Measurements from ENCODE around the gene EMILIN1. TPM values are rescaled to one million over a fixed set of nuclear protein-coding genes. Genes with fewer than 3 reads are reported as not detected.

The EMILIN1 gene
- total and polyA plus RNA-seq, 2 experiments from 2014 or later = 3.2 to 15.4 TPM

- Histone ChIP-seq H3K4me2 (no peak overlapping the region), H3K27ac (ENCODE audit: low read depth) (no peak overlapping the region), H3F3A (replicated peaks; ENCODE audit: low read depth) (no peaks in the 10 kb centered on the region), H3K4me1 (ENCODE audit: insufficient read depth) (peaks cover 4% of the 10 kb centered on the region; the same call in 1 of the 2 replicates), H3K4me3 (no peak overlapping the region), H3K27me3 (ENCODE audit: insufficient read depth) (no peaks in the 10 kb centered on the region), H3K36me3 (ENCODE audit: insufficient read depth) (no peaks in the 10 kb centered on the region), H3K79me2 (replicated peaks; ENCODE audit: insufficient read depth) (no peaks in the 10 kb centered on the region), H3K9me2 (ENCODE audit: insufficient read depth) (no peaks in the 10 kb centered on the region), H2AFZ (no peak overlapping the region), H4K20me1 (replicated peaks; ENCODE audit: insufficient read depth) (no peaks in the 10 kb centered on the region; the same call in 1 of the 2 replicates)
- Mint-ChIP-seq H3K9me3 (no peaks in the 10 kb centered on the region; the same call in 2 of the 3 replicates), H3K4me3 (no peak overlapping the region), H3K27me3 (ENCODE audit: insufficient read depth, low read depth, poor library complexity) (peaks cover 19% of the 10 kb centered on the region), H3K27ac (no peak overlapping the region), H3K4me1 (peaks cover 9% of the 10 kb centered on the region), H3K36me3 (ENCODE audit: low read depth) (no peaks in the 10 kb centered on the region; the same call in 2 of the 3 replicates)
- TF ChIP-seq NANOG (IDR thresholded peaks at IDR 0.05; ENCODE audit: borderline replicate concordance) = no peak
- no peak for TF ChIP-seq STAT1 (IDR thresholded peaks at IDR 0.05; ENCODE audit: unreplicated experiment)
- TF ChIP-seq CTCF (conservative IDR thresholded peaks at IDR 0.05; ENCODE audit: low read depth in 2 of 2) = peak in 1 of 2 experiments; percentile 41; a peak in 2 of 4 replicates
- TF ChIP-seq ZNF114 (CRISPR knock-in tag; IDR thresholded peaks at IDR 0.05) = no peak
- no peak for TF ChIP-seq JUNB (IDR thresholded peaks at IDR 0.05; ENCODE audit: unreplicated experiment)
- ATAC-seq (no peak), DNase-seq (ENCODE audit: low spot score) (no peak)
Measured at GRCh38 chr2:27100036-27100435, 21.6 kb downstream of the EMILIN1 start.

GRCh38 chr2:27102329-27102728 lies 23.9 kb downstream of the EMILIN1 start:
- no peak overlapping the region for H3K27ac ChIP-seq (ENCODE audit: low read depth)

More at GRCh38 chr2:27102329-27102728, 23.9 kb downstream of the EMILIN1 start:
- Mint-ChIP-seq H3K36me3 (ENCODE audit: low read depth) (no peaks in the 10 kb centered on the region; the same call in 2 of the 3 replicates), H3K9me3 (no peaks in the 10 kb centered on the region), H3K27me3 (ENCODE audit: insufficient read depth, low read depth, poor library complexity) (peaks cover 13% of the 10 kb centered on the region), H3K27ac (no peak overlapping the region), H3K4me3 (no peak overlapping the region), H3K4me1 (peaks cover 3% of the 10 kb centered on the region; the same call in 1 of the 3 replicates)
- no peaks in the 10 kb centered on the region for H3F3A ChIP-seq (replicated peaks; ENCODE audit: low read depth)
- DNase-seq (ENCODE audit: low spot score) (no peak), ATAC-seq (peak; percentile 33)
- H3K4me3 ChIP-seq = no peak overlapping the region
- no peaks in the 10 kb centered on the region for H3K79me2 ChIP-seq (replicated peaks; ENCODE audit: insufficient read depth)
- no peaks in the 10 kb centered on the region for H3K9me2 ChIP-seq (ENCODE audit: insufficient read depth)
- TF ChIP-seq CTCF (conservative IDR thresholded peaks at IDR 0.05; ENCODE audit: low read depth in 2 of 2) (0 out of 4 replicates have a peak, but pooled peaks of 1 of the 2 experiments have one; percentile 5), REST (IDR thresholded peaks at IDR 0.05; ENCODE audit: unreplicated experiment) (no peak)
- no peaks in the 10 kb centered on the region for H3K4me1 ChIP-seq (ENCODE audit: insufficient read depth)
- no peak overlapping the region for H3K4me2 ChIP-seq
- H4K20me1 ChIP-seq (replicated peaks; ENCODE audit: insufficient read depth) = no peaks in the 10 kb centered on the region
- no peaks in the 10 kb centered on the region for H3K27me3 ChIP-seq (ENCODE audit: insufficient read depth)
- no peaks in the 10 kb centered on the region for H3K36me3 ChIP-seq (ENCODE audit: insufficient read depth)
- no peak overlapping the region for H2AFZ ChIP-seq

All from GM23338 (cell line).